ENCODE results near the gene GRK3. TPM values are rescaled to one million over a fixed set of nuclear protein-coding genes. Genes with fewer than 3 reads are reported as not detected.
"Not testable (repeated sequence)": the region's sequence is repeated elsewhere in the genome, so short reads cannot be mapped to it uniquely, and the experiment has no call there.

Gene GRK3
- total and polyA plus RNA-seq, 5 experiments from 2014 or later = 0.19 to 8.8 (median 0.77) TPM

DNA sequence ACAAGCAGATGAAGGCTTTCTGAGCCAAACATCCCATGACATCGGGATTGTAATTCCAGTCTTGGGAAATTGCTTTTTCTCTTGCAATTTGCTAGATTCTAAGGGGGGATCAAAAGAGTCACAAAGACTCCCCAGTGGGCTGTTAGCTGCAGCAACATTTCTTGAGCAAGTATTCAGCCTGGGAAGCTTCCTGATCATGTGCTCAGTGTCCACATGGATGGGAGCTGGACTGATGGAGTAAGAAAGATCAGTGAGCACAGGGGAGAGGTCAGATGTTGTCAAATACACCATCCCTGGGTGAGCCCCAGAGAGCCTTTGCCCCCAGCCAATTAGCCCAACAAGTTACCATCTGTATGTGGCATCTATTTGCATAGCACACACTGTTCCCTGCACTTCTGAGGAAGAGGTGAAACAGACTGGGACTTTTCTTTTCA lies 10.2 kb upstream of the GRK3 start:
- Mint-ChIP-seq H3K27me3 (peaks cover 0 to 2% (median 0%) of the 10 kb centered on the region in 5 donors), H3K4me3 (no peak overlapping the region), H3K36me3 (no peaks in the 10 kb centered on the region), H3K9me3 (peaks cover 0 to 4% (median 1%) of the 10 kb centered on the region in 9 donors), H3K4me1 (peaks cover 0 to 4% (median 0%) of the 10 kb centered on the region in 4 donors), H3K27ac (no peak overlapping the region)
- ATAC-seq = no peak
- no peak for DNase-seq
- POLR2A ChIA-PET = no interaction called here

DNA sequence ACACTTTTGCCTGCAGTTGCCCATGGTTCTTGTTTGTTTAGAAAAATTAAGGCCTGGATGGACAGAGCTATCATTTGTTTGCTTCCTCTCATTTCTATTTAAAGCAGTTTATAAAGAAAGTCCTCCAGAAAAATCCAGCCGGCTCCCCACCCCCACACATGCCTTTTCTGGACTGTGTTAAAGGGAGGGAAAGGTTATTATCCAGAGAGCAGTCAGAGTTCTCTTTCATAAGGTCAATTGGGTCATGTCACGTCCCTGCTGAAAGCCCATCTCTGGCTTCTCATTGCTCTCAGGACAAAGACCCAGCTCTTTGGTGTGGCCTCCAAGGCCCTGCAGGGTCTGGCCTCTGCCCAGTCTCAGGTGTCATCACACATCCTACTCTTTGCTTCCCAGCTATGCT lies 9.8 kb upstream of the GRK3 start:
- H3K9me3 Mint-ChIP-seq = peaks cover 0 to 4% (median 1%) of the 10 kb centered on the region in 9 donors
- H3K4me1 Mint-ChIP-seq = peaks cover 0 to 4% (median 0%) of the 10 kb centered on the region in 4 donors

DNA sequence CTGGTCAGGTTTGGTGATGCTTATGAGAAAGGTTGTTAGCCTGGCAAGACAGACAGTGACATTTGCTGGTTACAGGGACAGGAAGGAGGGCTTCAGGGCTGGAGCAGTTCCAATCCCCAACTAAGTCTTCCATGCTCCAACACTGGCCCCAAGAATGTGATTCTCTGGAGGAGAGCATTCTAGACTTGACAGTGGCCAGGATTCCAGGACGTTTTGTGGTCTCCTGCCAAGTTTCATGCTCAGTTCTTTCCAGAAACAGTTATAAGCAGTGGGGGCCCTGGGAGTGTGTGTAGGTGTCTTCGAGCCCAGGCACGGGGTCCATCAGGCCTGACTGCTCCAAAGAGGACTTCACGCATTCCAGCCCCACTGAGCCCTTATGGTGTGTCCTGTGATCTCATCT lies 8.9 kb upstream of the GRK3 start:
- POLR2A ChIA-PET = no interaction called here
- H3K36me3 Mint-ChIP-seq = no peaks in the 10 kb centered on the region
- ATAC-seq = no peak
- no peak overlapping the region for H3K4me3 Mint-ChIP-seq
- peaks cover 0 to 4% (median 0%) of the 10 kb centered on the region in 4 donors for H3K4me1 Mint-ChIP-seq
- H3K27me3 Mint-ChIP-seq = peaks cover 0 to 2% (median 0%) of the 10 kb centered on the region in 5 donors
- H3K9me3 Mint-ChIP-seq = peaks cover 0 to 4% (median 1%) of the 10 kb centered on the region in 9 donors
- DNase-seq = no peak
- peak overlapping the region in 2 of 10 donors; percentile 8 to 36 for H3K27ac Mint-ChIP-seq

More for the DNA sequence above, 9.8 kb upstream of the GRK3 start:
- DNase-seq = no peak
- no peak for ATAC-seq
- POLR2A ChIA-PET = no interaction called here
- Mint-ChIP-seq H3K36me3 (no peaks in the 10 kb centered on the region), H3K27me3 (peaks cover 0 to 2% (median 0%) of the 10 kb centered on the region in 5 donors), H3K27ac (no peak overlapping the region), H3K4me3 (no peak overlapping the region)

DNA sequence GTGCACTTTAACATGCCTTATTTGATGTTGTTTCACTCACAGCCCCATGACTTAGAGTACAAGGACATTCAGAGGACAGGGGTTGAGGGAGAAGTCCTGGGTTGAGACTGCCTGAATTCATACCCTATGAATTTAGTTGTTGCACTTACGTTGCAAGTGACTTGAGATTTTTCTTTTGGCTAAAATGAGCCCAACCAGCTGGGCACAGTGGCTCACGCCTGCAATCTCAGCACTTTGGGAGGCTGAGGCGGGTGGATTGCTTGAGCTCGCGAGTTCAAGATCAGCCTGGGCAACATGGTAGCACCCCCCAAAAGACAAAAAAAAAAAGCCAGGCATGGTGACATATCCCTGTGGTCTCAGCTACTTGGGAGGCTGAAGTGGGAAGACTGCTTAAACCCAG lies 7.3 kb upstream of the GRK3 start:
- no peaks in the 10 kb centered on the region for H3K36me3 Mint-ChIP-seq
- peak overlapping the region in 1 of 10 donors; percentile 65 for H3K27ac Mint-ChIP-seq
- DNase-seq = no peak
- POLR2A ChIA-PET = no interaction called here
- no peaks in the 10 kb centered on the region for H3K27me3 Mint-ChIP-seq
- no peak overlapping the region for H3K4me3 Mint-ChIP-seq
- H3K4me1 Mint-ChIP-seq = peaks cover 0 to 10% (median 5%) of the 10 kb centered on the region in 4 donors
- no peaks in the 10 kb centered on the region for H3K9me3 Mint-ChIP-seq
- ATAC-seq = no peak

DNA sequence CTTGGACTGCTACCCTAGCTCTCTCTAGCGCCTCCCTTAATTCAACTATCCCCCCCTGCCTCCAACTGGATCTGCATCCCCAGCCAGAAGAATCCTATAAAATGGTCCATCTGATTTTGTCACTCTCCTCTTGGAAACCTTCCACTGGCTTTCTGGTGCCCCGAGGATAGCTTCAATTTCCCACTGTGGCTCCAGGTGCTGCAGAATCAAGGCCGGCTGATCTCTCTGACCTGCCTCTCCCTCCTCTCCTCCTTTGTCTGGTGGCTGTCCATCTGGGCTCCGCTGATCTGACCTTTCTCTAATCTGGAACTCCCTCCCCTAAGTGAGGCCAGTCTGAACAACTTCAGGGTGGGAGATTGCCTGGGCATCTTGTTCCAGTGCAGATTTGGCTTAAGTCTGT lies 6.1 kb upstream of the GRK3 start:
- Mint-ChIP-seq H3K27me3 (no peaks in the 10 kb centered on the region), H3K4me3 (no peak overlapping the region), H3K36me3 (no peaks in the 10 kb centered on the region), H3K27ac (no peak overlapping the region), H3K4me1 (peaks cover 8 to 18% (median 10%) of the 10 kb centered on the region in 4 donors), H3K9me3 (no peaks in the 10 kb centered on the region)
- no peak for DNase-seq
- no peak for ATAC-seq
- POLR2A ChIA-PET = no interaction called here

DNA sequence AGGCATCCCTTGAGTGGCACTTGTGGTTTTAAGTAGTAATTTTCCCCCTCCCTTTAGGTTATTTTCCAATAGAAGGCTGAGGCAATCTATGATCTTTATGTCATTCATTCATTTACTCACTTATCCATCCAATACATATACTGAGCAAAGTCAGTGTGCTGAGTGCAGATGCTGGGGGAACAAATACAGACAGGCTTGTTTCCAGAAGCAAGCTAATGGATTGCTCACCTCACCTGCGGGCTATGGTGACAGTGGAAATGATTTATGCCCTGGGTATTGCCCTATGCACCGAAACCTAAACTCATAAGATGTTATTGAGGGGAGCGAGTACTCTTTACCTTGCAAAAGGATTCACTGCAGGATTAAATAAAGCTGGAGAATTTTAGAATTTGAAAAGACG lies 4.6 kb upstream of the GRK3 start:
- H3K36me3 Mint-ChIP-seq, POLR2A ChIA-PET, H3K4me3 Mint-ChIP-seq, H3K27me3 Mint-ChIP-seq, H3K9me3 Mint-ChIP-seq, DNase-seq, H3K27ac Mint-ChIP-seq, ATAC-seq: not testable (repeated sequence)
- peaks cover 12 to 25% (median 20%) of the 10 kb centered on the region in 4 donors for H3K4me1 Mint-ChIP-seq

DNA sequence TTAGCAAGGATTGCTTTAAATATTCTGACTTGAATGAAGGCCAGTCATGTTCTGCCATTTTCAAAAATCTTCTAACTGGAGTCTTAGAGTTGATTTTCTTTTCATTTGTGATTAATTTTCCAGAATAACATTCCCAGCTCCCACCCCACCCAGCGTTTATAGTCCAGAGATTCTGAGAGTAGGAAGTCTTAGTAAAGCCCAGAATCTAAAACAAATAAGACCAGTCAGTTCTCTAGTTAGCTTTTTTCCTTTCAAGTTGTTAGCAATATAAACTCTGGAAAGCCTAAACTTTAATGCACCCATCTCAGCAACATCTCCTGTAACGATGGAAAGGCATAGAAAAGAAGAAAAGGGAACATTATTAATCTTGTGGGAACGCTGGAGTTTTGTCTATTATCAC lies 3.3 kb upstream of the GRK3 start:
- DNase-seq, POLR2A ChIA-PET, H3K36me3 Mint-ChIP-seq, H3K9me3 Mint-ChIP-seq, ATAC-seq, H3K27me3 Mint-ChIP-seq: not testable (repeated sequence)
- Mint-ChIP-seq H3K27ac (peak overlapping the region in 5 of 10 donors; percentile 22 to 83 (median 57)), H3K4me3 (peak overlapping the region in 1 of 10 donors; percentile 27), H3K4me1 (peaks cover 19 to 34% (median 29%) of the 10 kb centered on the region in 4 donors)

DNA sequence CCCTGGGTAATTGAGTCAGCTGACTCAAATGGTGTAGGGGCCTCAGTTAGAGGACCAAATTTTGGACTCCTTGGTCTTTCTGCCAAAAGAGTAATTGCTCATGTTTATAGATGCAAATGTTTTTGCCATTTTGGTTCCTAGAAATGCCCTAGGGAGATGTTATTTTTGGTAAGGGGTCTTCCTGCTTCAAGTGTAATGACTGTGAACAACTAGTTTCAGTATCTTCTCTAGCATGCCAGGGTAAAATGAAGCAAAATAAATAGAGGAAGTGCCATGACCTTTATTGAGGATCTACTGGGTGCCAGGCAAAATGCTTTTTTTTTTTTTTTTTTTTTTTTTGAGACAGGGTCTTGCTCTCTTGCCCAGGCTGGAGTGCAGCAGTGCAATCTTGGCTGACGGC lies 2.5 kb upstream of the GRK3 start:
- H3K27me3 Mint-ChIP-seq, H3K36me3 Mint-ChIP-seq, H3K9me3 Mint-ChIP-seq, POLR2A ChIA-PET, DNase-seq, ATAC-seq: not testable (repeated sequence)
- Mint-ChIP-seq H3K4me3 (peak overlapping the region in 2 of 10 donors; percentile 21 to 37), H3K27ac (peak overlapping the region in 5 of 10 donors; percentile 46 to 83 (median 63)), H3K4me1 (peaks cover 18 to 42% (median 33%) of the 10 kb centered on the region in 4 donors)

DNA sequence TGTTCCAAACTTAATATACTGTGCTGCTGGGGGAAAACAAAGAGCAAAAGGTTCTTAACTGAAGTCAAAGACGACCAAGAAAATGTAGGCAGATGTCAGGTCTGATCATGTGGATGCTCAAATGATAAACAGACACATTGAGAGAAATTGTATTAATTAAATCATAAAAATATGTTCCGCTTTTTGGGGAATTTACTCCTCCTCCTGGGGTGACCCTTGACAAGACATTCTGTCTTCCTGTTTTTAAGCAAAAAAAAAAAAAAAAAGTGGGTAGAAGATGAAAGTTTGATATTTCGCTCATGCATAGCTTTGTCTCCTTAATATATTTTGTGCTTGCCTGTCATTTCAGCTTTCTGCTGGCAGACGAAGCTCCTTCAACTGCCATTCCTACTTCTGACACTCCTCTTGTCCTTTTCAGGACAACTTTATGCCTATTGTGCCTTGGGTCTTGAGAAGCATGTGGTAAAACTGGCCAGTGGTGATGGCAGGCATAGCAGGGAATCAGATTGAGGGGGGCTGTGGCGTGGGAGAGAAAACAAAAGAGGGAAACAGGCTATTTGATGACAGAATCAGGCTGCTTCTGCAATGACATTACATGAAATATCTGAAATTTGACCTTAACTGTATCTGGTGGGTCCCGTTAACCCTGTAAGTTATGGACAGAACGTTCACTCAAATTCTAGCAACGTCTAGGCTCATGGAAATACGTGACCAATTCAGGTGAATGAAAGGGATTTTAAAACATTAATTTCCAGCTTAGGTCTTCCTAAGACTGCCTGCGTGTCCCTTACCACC lies 1.3 kb upstream of the GRK3 start:
- H3K27ac Mint-ChIP-seq = peak overlapping the region; percentile 10 to 86 (median 64)
- POLR2A ChIA-PET = not testable (repeated sequence)

DNA sequence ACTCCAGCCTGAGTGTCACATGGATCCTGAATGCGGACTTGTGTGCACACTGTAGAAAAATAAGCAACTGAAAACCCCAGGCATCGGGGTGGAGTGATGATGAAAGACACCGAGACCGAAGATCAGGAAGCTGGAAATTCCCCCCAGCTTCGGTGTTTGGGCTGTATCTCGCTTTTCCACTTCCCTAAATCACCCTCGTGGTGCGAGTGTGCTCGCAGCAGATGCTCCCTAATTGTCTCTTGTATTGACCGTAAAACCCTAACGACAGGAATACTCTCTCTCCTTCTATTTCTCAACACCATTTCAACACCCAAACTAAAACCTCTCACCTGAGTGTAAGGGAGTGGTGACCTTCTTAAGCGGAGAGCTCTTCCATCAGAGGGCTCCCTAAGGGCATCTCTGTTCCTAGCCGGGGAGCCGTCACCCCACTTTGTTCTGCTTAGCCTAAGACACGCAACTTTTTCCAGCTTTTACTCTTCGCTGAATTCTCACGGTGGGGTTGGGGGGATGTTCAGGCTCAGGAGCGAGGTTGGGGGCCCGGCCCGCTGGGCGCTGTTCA lies 635 bp upstream of the GRK3 start:
- Mint-ChIP-seq H3K4me3 (peak overlapping the region; percentile 80 to 96 (median 88)), H3K36me3 (peaks cover 0 to 5% (median 0%) of the 10 kb centered on the region in 3 donors), H3K9me3 (no peaks in the 10 kb centered on the region), H3K27ac (peak overlapping the region; percentile 21 to 87 (median 62)), H3K4me1 (peaks cover 18 to 57% (median 35%) of the 10 kb centered on the region in 4 donors), H3K27me3 (no peaks in the 10 kb centered on the region)
- ATAC-seq = peak; percentile 29 to 46
- DNase-seq = peak in 3 of 10 donors; percentile 13 to 34 (median 27)
- POLR2A ChIA-PET = no interaction called here

More for the DNA sequence above, 1.3 kb upstream of the GRK3 start:
- H3K36me3 Mint-ChIP-seq, H3K27me3 Mint-ChIP-seq, DNase-seq, H3K9me3 Mint-ChIP-seq, ATAC-seq: not testable (repeated sequence)
- Mint-ChIP-seq H3K4me1 (peaks cover 18 to 53% (median 35%) of the 10 kb centered on the region in 4 donors), H3K4me3 (peak overlapping the region; percentile 80 to 96 (median 88))

DNA sequence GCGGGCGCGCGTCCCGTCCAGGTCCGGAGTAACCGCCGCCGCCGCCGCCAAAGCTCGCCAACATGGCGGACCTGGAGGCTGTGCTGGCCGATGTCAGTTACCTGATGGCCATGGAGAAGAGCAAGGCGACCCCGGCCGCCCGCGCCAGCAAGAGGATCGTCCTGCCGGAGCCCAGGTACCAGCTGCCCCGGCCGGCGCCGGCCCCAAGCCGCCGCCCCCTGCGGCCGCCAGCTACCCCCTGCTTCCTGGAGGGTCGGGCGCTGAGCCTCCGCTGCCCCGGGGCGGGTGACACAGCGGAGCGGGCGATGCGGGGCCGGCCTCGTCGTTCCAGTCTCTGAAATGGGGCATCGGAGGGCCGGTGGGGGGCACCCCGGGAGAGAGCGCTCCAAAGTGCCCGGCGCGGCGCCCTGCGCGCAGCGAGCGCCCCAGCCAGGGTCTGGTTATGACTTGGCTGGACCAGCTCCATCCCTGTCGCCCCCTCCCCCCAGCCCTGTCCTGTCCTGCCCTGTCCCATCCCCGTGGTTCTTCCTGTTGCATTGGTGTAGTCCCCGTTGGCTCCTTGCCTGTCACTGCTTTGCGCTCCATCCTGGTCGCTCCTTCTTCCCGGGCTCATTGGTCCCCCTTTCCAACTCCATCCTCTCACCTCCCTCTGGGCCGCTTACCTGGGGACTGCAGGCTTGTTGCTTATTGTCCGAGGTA lies 653 bp downstream of the GRK3 start:
- POLR2A ChIA-PET = interaction anchor here (0.6 kb wide), 1 partner anchor 1136 kb away, joined by 3 read pairs; no protein-coding TSS in a partner anchor
- H3K9me3 Mint-ChIP-seq = no peaks in the 10 kb centered on the region
- ATAC-seq = peak; percentile 7 to 27
- H3K36me3 Mint-ChIP-seq = peaks cover 0 to 5% (median 0%) of the 10 kb centered on the region in 3 donors
- H3K4me3 Mint-ChIP-seq = peak overlapping the region; percentile 87 to 100 (median 96)
- H3K27ac Mint-ChIP-seq = peak overlapping the region in 9 of 10 donors; percentile 58 to 92 (median 87)
- peaks cover 18 to 63% (median 35%) of the 10 kb centered on the region in 4 donors for H3K4me1 Mint-ChIP-seq
- peak in 5 of 10 donors; percentile 14 to 60 (median 19) for DNase-seq
- peaks cover 0 to 3% (median 0%) of the 10 kb centered on the region in 5 donors for H3K27me3 Mint-ChIP-seq

DNA sequence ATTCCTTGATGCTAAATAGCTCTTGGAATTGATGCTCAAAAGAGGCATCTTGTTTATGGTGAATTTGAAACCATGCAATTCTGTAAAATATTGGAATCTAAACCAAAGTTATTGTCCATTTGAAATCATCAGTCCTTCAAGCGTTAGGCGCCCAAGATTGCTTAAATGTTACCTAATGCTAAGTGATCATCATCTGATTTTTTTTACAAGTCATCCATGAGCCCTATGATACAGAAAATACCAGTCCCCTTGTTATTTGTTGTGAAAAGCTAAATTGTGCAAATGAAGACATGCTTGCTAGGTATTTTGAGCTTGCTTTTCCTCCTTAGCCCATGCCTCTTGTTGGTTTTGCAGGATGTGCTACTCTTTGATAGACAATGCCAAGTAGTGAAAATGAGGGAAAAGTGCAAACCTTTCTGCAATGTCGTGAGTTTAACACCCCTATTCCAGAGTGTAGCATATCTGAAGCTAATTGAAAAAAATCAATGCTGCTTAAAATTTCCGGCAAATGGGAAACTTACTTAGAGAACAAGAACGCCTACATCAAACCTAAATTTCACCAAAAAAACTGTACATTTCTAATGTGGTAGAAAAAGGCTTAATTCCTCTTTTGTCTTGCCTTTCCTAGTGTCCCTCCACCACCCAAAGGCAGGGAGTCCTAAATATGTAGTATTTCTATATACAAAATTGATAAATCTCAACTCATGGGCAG lies 1.9 kb downstream of the GRK3 start:
- peaks cover 18 to 65% (median 35%) of the 10 kb centered on the region in 4 donors for H3K4me1 Mint-ChIP-seq
- H3K27me3 Mint-ChIP-seq = peaks cover 0 to 6% (median 0%) of the 10 kb centered on the region in 5 donors
- peak overlapping the region in 2 of 10 donors; percentile 25 to 79 for H3K27ac Mint-ChIP-seq
- H3K36me3 Mint-ChIP-seq = peaks cover 0 to 5% (median 0%) of the 10 kb centered on the region in 3 donors
- POLR2A ChIA-PET = interaction anchor here (0.7 kb wide), 1 partner anchor 77 kb away, joined by 3 read pairs; no protein-coding TSS in a partner anchor
- H3K9me3 Mint-ChIP-seq = no peaks in the 10 kb centered on the region
- no peak for ATAC-seq
- no peak for DNase-seq
- H3K4me3 Mint-ChIP-seq = peak overlapping the region; percentile 87 to 100 (median 96)

All from naive thymus-derived CD8-positive, alpha-beta T cell (primary cell).